HepG2 (cell line): Measurements from ENCODE around the gene YWHAH. TPM values are rescaled to one million over a fixed set of nuclear protein-coding genes. Genes with fewer than 3 reads are reported as not detected.

ENCODE experiments used
- ATAC-seq: fragments of 200-7000 bp; cut with Tn5 transposase; 3 replicates; pipeline ENCODE4 v1.9.1; 2020; ENCODE audit warnings: mild to moderate bottlenecking, moderate library complexity
- BruUV-seq: library from RNA; stranded (reverse); fragments of 400-500 nt; replicated peaks from 2 replicates; lab custom pipeline; 2021; lab: Mats Ljungman, UMichigan
- CTCF ChIA-PET: fragments of 300-600 bp; formaldehyde crosslinking; extraction: SDS; loops from one replicate; lab custom pipeline; 2021; ENCODE audit warnings: low total read pairs, inconsistent platforms, low intra/inter-chr PET ratio; lab: Yijun Ruan, JAX
- POLR2A ChIA-PET: fragments of 350-600 bp; sonication (Branson Sonifier 250); formaldehyde crosslinking; loops from one replicate; lab custom pipeline; 2020; ENCODE audit warnings: antibody characterized with exemption, inconsistent platforms; lab: Yijun Ruan, JAX
- DNase-seq: peaks from one replicate; pipeline ENCODE4 v3.0.0-alpha.2; 2015; ENCODE audit warnings: low spot score
- FAIRE-seq: peaks from 3 replicates; lab custom pipeline; 2011; peaks lifted over from hg19 to GRCh38; lab: Jason Lieb, UNC
- H2AFZ ChIP-seq: one replicate; pipeline ENCODE4 v1.6.1; 2011; ENCODE audit warnings: low read length, inconsistent platforms
- H3K27ac ChIP-seq: fragments of 300-600 bp; 3 replicates; pipeline ENCODE4 v1.8.0; 2011; ENCODE audit warnings: mixed run types, mild to moderate bottlenecking, mixed read lengths, low read length, inconsistent platforms; ENCODE audit not compliant: insufficient read depth; ENCODE audit errors: extremely low read length
- H3K27me3 ChIP-seq, 2 experiments: fragments of 200-600 bp in 1 of 2; 2 replicates in 1 of 2; 3 replicates in 1 of 2; pipeline versions ENCODE4 v1.6.0 to v1.8.0; 2011; ENCODE audit warnings: low read length in 2 of 2, mild to moderate bottlenecking in 2 of 2, moderate library complexity in 2 of 2, inconsistent platforms in 1 of 2; ENCODE audit not compliant: insufficient read depth in 2 of 2, control insufficient read depth in 1 of 2
- H3K36me3 ChIP-seq, 2 experiments: fragments of 200-600 bp in 1 of 2; replicated peaks in 1 of 2; 2 replicates in 1 of 2; 3 replicates in 1 of 2; pipeline versions ENCODE4 v1.5.1 to v1.8.0; 2011; ENCODE audit warnings: low read length in 2 of 2, inconsistent platforms in 1 of 2; ENCODE audit not compliant: insufficient read depth in 2 of 2, control insufficient read depth in 1 of 2
- H3K4me1 ChIP-seq: 2 replicates; pipeline ENCODE4 v1.5.1; 2012; ENCODE audit warnings: low read length, inconsistent platforms; ENCODE audit not compliant: insufficient read depth
- H3K4me2 ChIP-seq: 2 replicates; pipeline ENCODE4 v1.6.0; 2011; ENCODE audit warnings: low read depth, low read length, inconsistent platforms
- H3K4me3 ChIP-seq, 3 experiments: fragments of 200-600 bp in 1 of 3; sonication (generic), shearing (Covaris generic) in 1 of 3; replicated peaks in 1 of 3; 2 replicates each; pipeline ENCODE4 v1.5.1; 2011 to 2016; ENCODE audit warnings: low read length in 3 of 3, inconsistent platforms in 2 of 3, low read depth in 2 of 3, mild to moderate bottlenecking in 2 of 3, control low read depth in 1 of 3, mixed read lengths in 1 of 3; ENCODE audit not compliant: insufficient read depth in 1 of 3
- H3K79me2 ChIP-seq: one replicate; pipeline ENCODE4 v1.6.1; 2011; ENCODE audit warnings: low read length, inconsistent platforms; ENCODE audit not compliant: insufficient read depth
- H3K9ac ChIP-seq: 2 replicates; pipeline ENCODE4 v1.6.0; 2011; ENCODE audit warnings: mild to moderate bottlenecking, low read depth, low read length, inconsistent platforms; ENCODE audit not compliant: insufficient read depth
- H3K9me3 ChIP-seq: 2 replicates; pipeline ENCODE4 v1.5.1; 2012; ENCODE audit warnings: mild to moderate bottlenecking, low read length
- H4K20me1 ChIP-seq: 2 replicates; pipeline ENCODE4 v1.6.0; 2011; ENCODE audit warnings: inconsistent platforms, mild to moderate bottlenecking, low read length, moderate library complexity; ENCODE audit not compliant: insufficient read depth
- ARNTL ChIP-seq: sonication (generic); formaldehyde crosslinking; IDR thresholded peaks from 2 replicates; pipeline ENCODE4 v1.4.0; 2020; ENCODE audit warnings: mild to moderate bottlenecking, missing genetic modification reagents
- DPF2 ChIP-seq: sonication (generic); formaldehyde crosslinking; IDR thresholded peaks from 2 replicates; pipeline ENCODE4 v1.4.0; 2020; ENCODE audit warnings: mild to moderate bottlenecking, low read depth, missing genetic modification reagents, borderline replicate concordance
- JUN ChIP-seq: sonication (generic); formaldehyde crosslinking; IDR thresholded peaks from 2 replicates; pipeline ENCODE4 v1.4.0; 2020; ENCODE audit warnings: mild to moderate bottlenecking, missing genetic modification reagents
- KDM5B ChIP-seq: sonication (generic); formaldehyde crosslinking; IDR thresholded peaks from 2 replicates; pipeline ENCODE4 v1.4.0; 2020; ENCODE audit warnings: missing genetic modification reagents, mild to moderate bottlenecking, borderline replicate concordance
- MAZ ChIP-seq, 2 experiments: sonication (generic) in 1 of 2; formaldehyde crosslinking in 1 of 2; IDR thresholded peaks; 2 replicates each; pipeline versions ENCODE4 v1.5.0 to v1.6.1; 2012 to 2020; ENCODE audit warnings: low read depth in 2 of 2, mild to moderate bottlenecking in 2 of 2, borderline replicate concordance in 1 of 2, improper control_type of control experiment in 1 of 2, low read length in 1 of 2, missing genetic modification reagents in 1 of 2, moderate library complexity in 1 of 2
- POLR2A ChIP-seq, 2 experiments: IDR thresholded peaks; 2 replicates each; pipeline ENCODE4 v1.6.1; 2011; ENCODE audit warnings: low read depth in 2 of 2, low read length in 2 of 2, mild to moderate bottlenecking in 1 of 2, moderate library complexity in 1 of 2; ENCODE audit not compliant: insufficient read depth in 1 of 2
- U2AF1 ChIP-seq: fragments of 200-400 bp; formaldehyde crosslinking; optimal IDR thresholded peaks from 2 replicates; pipeline ENCODE3; 2017; ENCODE audit warnings: mild to moderate bottlenecking, low read depth, low read length
- ZNF160 ChIP-seq: sonication (generic); formaldehyde crosslinking; IDR thresholded peaks from 2 replicates; pipeline ENCODE4 v1.8.0; 2022; ENCODE audit warnings: mild to moderate bottlenecking, inconsistent platforms, missing genetic modification reagents
- ZNF264 ChIP-seq: sonication (generic); formaldehyde crosslinking; IDR thresholded peaks from 2 replicates; pipeline ENCODE4 v1.4.0; 2020; ENCODE audit warnings: missing genetic modification reagents
- ZNF333 ChIP-seq: sonication (generic); formaldehyde crosslinking; IDR thresholded peaks from 2 replicates; pipeline ENCODE4 v1.4.0; 2020; ENCODE audit warnings: mild to moderate bottlenecking, missing genetic modification reagents, borderline replicate concordance
- ZNF761 ChIP-seq: sonication (generic); formaldehyde crosslinking; conservative IDR thresholded peaks from 2 replicates; pipeline ENCODE4 v1.4.0; 2020; ENCODE audit warnings: mild to moderate bottlenecking, missing genetic modification reagents
- ZSCAN20 ChIP-seq: sonication (generic); formaldehyde crosslinking; IDR thresholded peaks from 2 replicates; pipeline ENCODE4 v1.4.0; 2020; ENCODE audit warnings: missing genetic modification reagents, mild to moderate bottlenecking, borderline replicate concordance
- WGBS: methylation state at CpG from one replicate; pipeline ENCODE4 v1.1.6; 2017; ENCODE audit warnings: low lambda C conversion rate; 5-methylcytosine and 5-hydroxymethylcytosine counted together
- in situ Hi-C: cut with HindIII; loops from 2 replicates; pipeline ENCODE4 v1.10.0; 2017; ENCODE audit warnings: low pct_unique_long_range_greater_than_20kb; ENCODE audit not compliant: extremely low pct_ligation_motif_present
- intact Hi-C: fragments of 100-400 bp; cut with micrococcal nuclease; formaldehyde crosslinking; loops from one replicate; pipeline ENCODE4 v1.10.0; 2022; ENCODE audit not compliant: unreplicated experiment
- polyA plus RNA-seq, 8 experiments: library from polyadenylated mRNA; depleted of rRNA in 3 of 8; stranded (reverse) in 7 of 8; unstranded in 1 of 8; fragments of >200 nt; fragmentation: Illumina TruSeq in 4 of 8; extraction: Trizol in 4 of 8; gene quantifications; 2 replicates each; pipeline versions ENCODE4 v1.2.1 to v1.2.3, GENCODE V29; 2011 to 2016; ENCODE audit warnings: low read depth in 4 of 8, missing spikeins in 1 of 8, mixed read lengths in 1 of 8; ENCODE audit not compliant: insufficient read depth in 1 of 8
- total RNA-seq, 5 experiments: library from RNA; depleted of rRNA; stranded (reverse); fragments of >200 nt; fragmentation: Illumina TruSeq; extraction: Trizol; gene quantifications; 2 replicates each; pipeline ENCODE4 v1.2.3, GENCODE V29; 2016; ENCODE audit warnings: low read depth in 1 of 5
- TF ChIP-seq, protein P1 (sequence below): sonication (generic); formaldehyde crosslinking; IDR thresholded peaks from 2 replicates; pipeline ENCODE4 v1.4.0; 2020; ENCODE audit warnings: mild to moderate bottlenecking, low read depth, missing genetic modification reagents

YWHAH gene
- total and polyA plus RNA-seq, 2 of the 13 experiments (the other 11 are each of a cell fraction or from before 2014, with no cell fraction given): 35.6 to 92.7 TPM

DNA sequence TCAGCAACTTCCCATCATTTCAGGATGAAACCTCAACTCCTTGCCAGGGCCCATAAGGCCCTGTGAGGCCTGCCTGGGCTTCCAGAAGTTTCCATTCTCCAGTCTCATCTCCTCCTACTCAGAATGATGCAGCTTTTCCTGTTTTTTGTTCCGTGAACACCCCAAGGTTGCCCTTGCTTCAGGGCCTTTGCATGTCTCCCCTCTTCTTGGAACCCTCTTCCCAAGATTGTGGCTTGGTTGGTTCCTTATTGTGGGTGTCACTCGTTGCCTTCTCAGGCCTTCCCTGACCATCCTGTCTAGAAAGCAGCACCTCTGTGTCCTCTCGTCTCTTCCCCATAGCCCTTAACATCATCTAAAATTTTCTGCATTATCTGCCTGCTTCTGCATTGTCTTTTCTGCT is 23.2 kb upstream of the YWHAH start:
- WGBS: 60% methylated on average over 3 of the region's 3 CpGs
- Histone ChIP-seq H2AFZ (no peak overlapping the region), H3K27ac (no peak overlapping the region), H3K9me3 (no peaks in the 10 kb centered on the region), H3K4me1 (peaks cover 66% of the 10 kb centered on the region), H3K9ac (no peak overlapping the region), H3K27me3 (no peaks in the 10 kb centered on the region; a peak in 1 of 5 replicates), H3K36me3 (no peaks in the 10 kb centered on the region), H4K20me1 (no peaks in the 10 kb centered on the region), H3K4me3 (no peak overlapping the region), H3K4me2 (no peak overlapping the region), H3K79me2 (no peaks in the 10 kb centered on the region)
- BruUV-seq: no TSS peak
- in situ Hi-C loops: no loop called here
- POLR2A ChIA-PET: no interaction called here
- CTCF ChIA-PET: no interaction called here
- ATAC-seq (no peak), DNase-seq (no peak), FAIRE-seq (no peak)
- no peak for TF ChIP-seq ZSCAN20
- no peak for TF ChIP-seq ZNF160
- no peak for TF ChIP-seq DPF2 (CRISPR knock-in tag)
- intact Hi-C loops: no loop called here

DNA sequence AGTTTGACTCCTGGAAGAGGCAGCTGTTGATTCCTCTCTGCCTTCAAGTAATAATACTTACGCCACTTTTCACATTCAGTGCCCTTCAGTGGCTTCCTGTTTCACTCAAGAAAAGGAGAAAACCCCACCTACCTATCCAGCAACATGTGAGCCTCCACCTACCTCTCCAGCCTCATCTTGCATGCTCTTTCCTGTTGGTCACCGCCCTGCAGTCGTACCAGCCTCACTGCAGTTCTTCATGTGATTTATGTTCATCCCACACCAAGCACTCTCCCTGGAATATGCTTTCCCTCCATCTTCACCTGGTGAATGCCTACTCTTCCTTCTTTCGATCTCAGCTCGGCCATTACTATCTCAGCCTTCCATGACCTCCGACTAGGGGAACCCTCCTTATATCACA is 21.8 kb upstream of the YWHAH start:
- no peak overlapping the region for H3K9ac ChIP-seq
- H3K27ac ChIP-seq: no peak overlapping the region
- POLR2A ChIA-PET: no interaction called here
- no peak for ATAC-seq
- BruUV-seq: no TSS peak
- no peak overlapping the region for H3K4me3 ChIP-seq
- no peaks in the 10 kb centered on the region for H3K9me3 ChIP-seq
- peaks cover 52% of the 10 kb centered on the region for H3K4me1 ChIP-seq
- no peak for DNase-seq
- H3K4me2 ChIP-seq: no peak overlapping the region
- no peak overlapping the region for H2AFZ ChIP-seq
- CTCF ChIA-PET: no interaction called here
- H4K20me1 ChIP-seq: no peaks in the 10 kb centered on the region
- no peaks in the 10 kb centered on the region for H3K36me3 ChIP-seq
- no peaks in the 10 kb centered on the region; a peak in 1 of 5 replicates for H3K27me3 ChIP-seq
- FAIRE-seq: no peak
- in situ Hi-C loops (no loop called here), intact Hi-C loops (no loop called here)
- no peaks in the 10 kb centered on the region for H3K79me2 ChIP-seq
- 83% methylated on average over 6 of the region's 6 CpGs for WGBS
- TF ChIP-seq U2AF1: no peak
- no peak for TF ChIP-seq ZNF264 (CRISPR knock-in tag)
- TF ChIP-seq ARNTL (CRISPR knock-in tag): no peak
- TF ChIP-seq, protein P1, sequence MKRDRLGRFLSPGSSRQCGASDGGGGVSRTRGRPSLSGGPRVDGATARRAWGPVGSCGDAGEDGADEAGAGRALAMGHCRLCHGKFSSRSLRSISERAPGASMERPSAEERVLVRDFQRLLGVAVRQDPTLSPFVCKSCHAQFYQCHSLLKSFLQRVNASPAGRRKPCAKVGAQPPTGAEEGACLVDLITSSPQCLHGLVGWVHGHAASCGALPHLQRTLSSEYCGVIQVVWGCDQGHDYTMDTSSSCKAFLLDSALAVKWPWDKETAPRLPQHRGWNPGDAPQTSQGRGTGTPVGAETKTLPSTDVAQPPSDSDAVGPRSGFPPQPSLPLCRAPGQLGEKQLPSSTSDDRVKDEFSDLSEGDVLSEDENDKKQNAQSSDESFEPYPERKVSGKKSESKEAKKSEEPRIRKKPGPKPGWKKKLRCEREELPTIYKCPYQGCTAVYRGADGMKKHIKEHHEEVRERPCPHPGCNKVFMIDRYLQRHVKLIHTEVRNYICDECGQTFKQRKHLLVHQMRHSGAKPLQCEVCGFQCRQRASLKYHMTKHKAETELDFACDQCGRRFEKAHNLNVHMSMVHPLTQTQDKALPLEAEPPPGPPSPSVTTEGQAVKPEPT (CRISPR knock-in tag): no peak
- no peak for TF ChIP-seq MAZ (IDR thresholded peaks at IDR 0.05; ENCODE audit: borderline replicate concordance, low read depth, low read length)
- no peak for TF ChIP-seq MAZ (CRISPR knock-in tag; IDR thresholded peaks at IDR 0.05; ENCODE audit: low read depth)
- no peak for TF ChIP-seq JUN
- no peak for TF ChIP-seq ZNF761 (CRISPR knock-in tag)
- no peak for TF ChIP-seq ZNF333
- TF ChIP-seq POLR2A (IDR thresholded peaks at IDR 0.05; ENCODE audit: insufficient read depth in 1 of 2, low read depth in 2 of 2, low read length in 2 of 2): no peak
- no peak for TF ChIP-seq KDM5B (CRISPR knock-in tag)
